HEK293 (cell line): ENCODE measurements around the gene UTRN.

Experiments
- KLF9 ChIP-seq: fragments of 450-650 bp; formaldehyde crosslinking; IDR thresholded peaks from 2 replicates; pipeline ENCODE4 v1.5.1; 2016; ENCODE audit warnings: missing biosample characterization, missing genetic modification characterization, low read depth
- MYNN ChIP-seq: fragments of 450-650 bp; formaldehyde crosslinking; IDR thresholded peaks from 2 replicates; pipeline ENCODE4 v1.5.1; 2016; ENCODE audit warnings: missing biosample characterization, missing genetic modification characterization, borderline replicate concordance
- RBAK ChIP-seq: fragments of 450-650 bp; formaldehyde crosslinking; IDR thresholded peaks from 2 replicates; pipeline ENCODE4 v1.5.1; 2016; ENCODE audit warnings: missing biosample characterization, missing genetic modification characterization
- SCRT1 ChIP-seq: fragments of 450-650 bp; formaldehyde crosslinking; IDR thresholded peaks from 2 replicates; pipeline ENCODE4 v1.5.1; 2016; ENCODE audit warnings: missing biosample characterization, missing genetic modification characterization, borderline replicate concordance
- SP2 ChIP-seq: fragments of 450-650 bp; formaldehyde crosslinking; IDR thresholded peaks from 2 replicates; pipeline ENCODE4 v1.5.1; 2016; ENCODE audit warnings: missing biosample characterization, missing genetic modification characterization
- ZNF248 ChIP-seq: fragments of 450-650 bp; formaldehyde crosslinking; IDR thresholded peaks from 2 replicates; pipeline ENCODE4 v1.5.1; 2017; ENCODE audit warnings: missing biosample characterization, missing genetic modification characterization
- ZNF549 ChIP-seq: fragments of 450-650 bp; IDR thresholded peaks from 2 replicates; pipeline ENCODE4 v1.5.1; 2018; ENCODE audit warnings: missing biosample characterization, missing genetic modification characterization, mild to moderate bottlenecking, inconsistent platforms, moderate library complexity
- ZNF561 ChIP-seq: fragments of 450-650 bp; IDR thresholded peaks from 2 replicates; pipeline ENCODE4 v1.5.1; 2018; ENCODE audit warnings: missing biosample characterization, missing genetic modification characterization, borderline replicate concordance
- ZSCAN5A ChIP-seq: fragments of 450-650 bp; formaldehyde crosslinking; IDR thresholded peaks from 2 replicates; pipeline ENCODE4 v1.5.1; 2016; ENCODE audit warnings: missing biosample characterization, missing genetic modification characterization
- TF ChIP-seq, protein P1 (sequence below): fragments of 450-650 bp; formaldehyde crosslinking; IDR thresholded peaks from 2 replicates; pipeline ENCODE4 v1.5.1; 2016; ENCODE audit warnings: missing biosample characterization, missing genetic modification characterization
- TF ChIP-seq, protein P2 (sequence below): fragments of 450-650 bp; formaldehyde crosslinking; IDR thresholded peaks from 2 replicates; pipeline ENCODE4 v1.5.1; 2016; ENCODE audit warnings: missing biosample characterization, missing genetic modification characterization, low read depth

- TF ChIP-seq, protein P1, sequence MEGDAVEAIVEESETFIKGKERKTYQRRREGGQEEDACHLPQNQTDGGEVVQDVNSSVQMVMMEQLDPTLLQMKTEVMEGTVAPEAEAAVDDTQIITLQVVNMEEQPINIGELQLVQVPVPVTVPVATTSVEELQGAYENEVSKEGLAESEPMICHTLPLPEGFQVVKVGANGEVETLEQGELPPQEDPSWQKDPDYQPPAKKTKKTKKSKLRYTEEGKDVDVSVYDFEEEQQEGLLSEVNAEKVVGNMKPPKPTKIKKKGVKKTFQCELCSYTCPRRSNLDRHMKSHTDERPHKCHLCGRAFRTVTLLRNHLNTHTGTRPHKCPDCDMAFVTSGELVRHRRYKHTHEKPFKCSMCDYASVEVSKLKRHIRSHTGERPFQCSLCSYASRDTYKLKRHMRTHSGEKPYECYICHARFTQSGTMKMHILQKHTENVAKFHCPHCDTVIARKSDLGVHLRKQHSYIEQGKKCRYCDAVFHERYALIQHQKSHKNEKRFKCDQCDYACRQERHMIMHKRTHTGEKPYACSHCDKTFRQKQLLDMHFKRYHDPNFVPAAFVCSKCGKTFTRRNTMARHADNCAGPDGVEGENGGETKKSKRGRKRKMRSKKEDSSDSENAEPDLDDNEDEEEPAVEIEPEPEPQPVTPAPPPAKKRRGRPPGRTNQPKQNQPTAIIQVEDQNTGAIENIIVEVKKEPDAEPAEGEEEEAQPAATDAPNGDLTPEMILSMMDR (tag by site-specific recombination): no peak
- TF ChIP-seq KLF9 (tag by site-specific recombination): no peak
- TF ChIP-seq, protein P2, sequence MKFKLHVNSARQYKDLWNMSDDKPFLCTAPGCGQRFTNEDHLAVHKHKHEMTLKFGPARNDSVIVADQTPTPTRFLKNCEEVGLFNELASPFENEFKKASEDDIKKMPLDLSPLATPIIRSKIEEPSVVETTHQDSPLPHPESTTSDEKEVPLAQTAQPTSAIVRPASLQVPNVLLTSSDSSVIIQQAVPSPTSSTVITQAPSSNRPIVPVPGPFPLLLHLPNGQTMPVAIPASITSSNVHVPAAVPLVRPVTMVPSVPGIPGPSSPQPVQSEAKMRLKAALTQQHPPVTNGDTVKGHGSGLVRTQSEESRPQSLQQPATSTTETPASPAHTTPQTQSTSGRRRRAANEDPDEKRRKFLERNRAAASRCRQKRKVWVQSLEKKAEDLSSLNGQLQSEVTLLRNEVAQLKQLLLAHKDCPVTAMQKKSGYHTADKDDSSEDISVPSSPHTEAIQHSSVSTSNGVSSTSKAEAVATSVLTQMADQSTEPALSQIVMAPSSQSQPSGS (tag by site-specific recombination): no peak
- TF ChIP-seq MYNN (tag by site-specific recombination): 0 out of 2 replicates have a peak, but pooled peaks have one; percentile 13
- TF ChIP-seq ZSCAN5A (tag by site-specific recombination): no peak
- no peak for TF ChIP-seq RBAK (tag by site-specific recombination)
- no peak for TF ChIP-seq ZNF561 (tag by site-specific recombination)
- TF ChIP-seq SP2: no peak
- TF ChIP-seq ZNF549 (tag by site-specific recombination): no peak
- TF ChIP-seq SCRT1 (tag by site-specific recombination): no peak
- no peak for TF ChIP-seq ZNF248 (tag by site-specific recombination)
These were observed 338 bp downstream of the UTRN start for GRCh38 chr6:144285548-144285797.
